NCI-H526 (cell line): ENCODE data around the gene R3HDM2.
"Not testable (repeated sequence)": the region's sequence is repeated elsewhere in the genome, so short reads cannot be mapped to it uniquely, and the experiment has no call there.

Source experiments
- DNase-seq, 2 experiments: peaks; one replicate each; lab custom pipeline; 2025; lab: John Stamatoyannopoulos, UW

R3HDM2 gene

DNA sequence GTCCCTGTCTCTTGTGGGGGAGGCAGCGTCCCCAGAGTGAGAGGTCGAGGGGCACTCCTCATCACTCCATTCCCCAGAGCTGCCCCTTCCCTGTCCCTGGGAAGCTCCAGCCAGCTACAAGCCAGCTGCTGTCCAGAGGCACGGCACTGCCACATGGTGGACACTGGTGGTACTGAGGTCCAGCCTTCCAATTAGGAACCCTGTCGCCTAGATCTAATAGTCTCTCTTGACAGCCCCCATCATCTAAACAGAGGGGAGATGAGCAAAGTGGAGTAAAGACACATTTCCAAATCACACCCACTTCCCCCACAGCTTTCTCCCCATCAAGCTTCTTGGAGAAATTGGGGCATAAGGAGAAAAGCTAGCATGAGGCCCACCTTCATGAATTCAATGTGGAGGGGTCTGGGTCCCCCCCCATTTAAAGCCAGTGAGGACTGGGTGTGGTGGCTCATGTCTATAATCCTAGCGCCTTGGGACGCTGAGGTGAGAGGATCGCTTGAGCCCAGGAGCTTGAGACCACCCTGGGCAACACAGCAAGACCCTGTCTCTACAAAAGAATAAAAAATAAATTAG lies 22.2 kb upstream of the R3HDM2 start:
- peak; percentile 27 to 82 for DNase-seq

DNA sequence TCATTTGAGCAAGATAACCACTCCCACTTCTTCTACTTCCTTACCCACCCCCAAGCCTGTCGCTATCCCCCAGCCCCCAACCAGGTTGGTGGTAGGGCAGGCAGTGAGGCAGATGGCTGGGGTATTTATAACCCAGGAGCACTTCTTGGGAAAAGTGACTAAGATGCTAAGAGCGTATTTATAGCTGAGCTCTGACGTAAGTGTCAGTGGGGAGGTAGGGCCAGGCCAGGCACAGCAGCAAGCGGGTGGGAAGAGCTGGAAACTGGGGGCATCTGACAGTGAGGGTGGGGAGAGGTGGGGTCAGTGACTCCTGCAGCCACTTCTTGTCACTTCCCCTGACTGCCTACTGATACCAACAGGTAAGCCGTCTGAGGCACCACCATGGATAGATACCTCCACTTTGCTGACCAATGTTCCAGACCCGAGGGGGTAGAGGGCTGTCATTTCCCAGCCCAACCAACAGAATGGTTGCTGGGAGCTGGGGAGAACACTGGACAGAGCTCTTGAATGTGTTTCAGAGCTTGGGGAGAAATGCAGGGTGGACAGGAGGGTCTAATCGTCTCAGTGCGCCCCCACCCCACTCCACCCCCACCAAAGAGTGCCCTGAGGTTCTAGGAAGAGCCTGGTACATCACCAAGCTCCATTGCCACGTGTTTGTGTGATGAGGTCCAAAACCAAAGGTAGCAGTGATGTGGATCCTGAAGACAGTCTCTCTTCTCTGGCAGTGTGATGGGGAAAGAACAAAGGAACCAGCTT lies 21.5 kb upstream of the R3HDM2 start:
- no peak for DNase-seq

DNA sequence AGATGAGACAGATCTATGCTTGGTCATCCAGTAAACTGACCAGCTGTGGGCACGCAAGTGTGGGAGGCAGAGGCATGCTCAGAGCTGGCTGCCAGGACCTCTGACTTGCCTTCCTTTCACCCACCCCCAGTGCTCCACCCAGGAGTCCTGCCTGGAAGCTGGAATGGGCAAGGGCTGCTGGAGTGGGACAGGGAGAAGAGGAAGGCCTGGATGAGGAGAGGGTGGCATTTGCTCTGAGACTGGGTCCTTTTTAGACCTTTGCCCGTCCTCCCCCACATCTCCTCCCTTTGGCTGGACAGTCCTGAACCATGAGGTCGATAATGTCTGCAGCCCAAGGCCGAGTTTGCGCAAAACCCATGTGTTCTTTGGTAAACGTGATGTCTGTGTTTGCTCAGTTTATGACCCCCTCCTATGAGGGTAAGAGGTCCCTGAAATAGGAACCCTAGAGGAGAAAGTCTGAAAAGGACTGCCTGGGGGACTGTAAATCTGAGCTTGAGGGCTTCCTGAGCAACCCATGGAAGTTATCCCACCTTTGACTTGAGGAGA lies 20.5 kb upstream of the R3HDM2 start:
- no peak for DNase-seq

- DNase-seq = no peak
Measured at GRCh38 chr12:57450057-57450456, 19.2 kb upstream of the R3HDM2 start.

DNA sequence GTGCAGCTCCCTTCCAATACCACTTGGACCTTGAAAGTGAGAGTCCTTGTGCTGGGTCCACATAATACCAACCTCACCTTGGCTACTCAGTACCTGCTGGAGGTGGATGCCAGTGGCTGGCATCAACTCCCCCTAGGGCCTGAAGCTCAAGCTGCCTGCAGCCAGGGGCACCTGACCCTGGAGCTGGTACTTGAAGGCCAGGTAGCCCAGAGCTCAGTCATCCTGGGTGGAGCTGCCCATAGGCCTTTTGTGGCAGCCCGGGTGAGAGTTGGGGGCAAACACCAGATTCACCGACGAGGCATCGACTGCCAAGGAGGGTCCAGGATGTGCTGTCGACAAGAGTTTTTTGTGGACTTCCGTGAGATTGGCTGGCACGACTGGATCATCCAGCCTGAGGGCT lies 18.5 kb upstream of the R3HDM2 start:
- DNase-seq = no peak

DNA sequence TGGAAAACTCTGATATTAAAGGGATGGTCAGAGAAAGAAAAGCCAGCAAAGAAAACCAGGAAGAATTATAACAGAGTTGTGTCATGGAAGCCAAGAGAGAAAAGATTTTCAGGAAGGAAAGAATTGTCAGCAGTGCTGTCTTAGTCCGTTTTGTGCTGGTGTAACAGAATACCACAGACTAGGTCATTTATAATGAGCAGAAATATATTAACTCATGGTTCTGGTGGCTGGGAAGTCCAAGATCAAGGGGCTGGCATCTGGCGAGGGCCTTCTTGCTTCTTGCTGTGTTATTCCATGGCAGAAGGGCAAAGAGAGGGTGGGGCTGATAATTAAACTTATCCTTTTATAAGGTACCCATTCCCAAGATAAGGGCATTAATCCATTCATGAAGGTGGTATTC lies 17.8 kb upstream of the R3HDM2 start:
- no peak for DNase-seq

DNA sequence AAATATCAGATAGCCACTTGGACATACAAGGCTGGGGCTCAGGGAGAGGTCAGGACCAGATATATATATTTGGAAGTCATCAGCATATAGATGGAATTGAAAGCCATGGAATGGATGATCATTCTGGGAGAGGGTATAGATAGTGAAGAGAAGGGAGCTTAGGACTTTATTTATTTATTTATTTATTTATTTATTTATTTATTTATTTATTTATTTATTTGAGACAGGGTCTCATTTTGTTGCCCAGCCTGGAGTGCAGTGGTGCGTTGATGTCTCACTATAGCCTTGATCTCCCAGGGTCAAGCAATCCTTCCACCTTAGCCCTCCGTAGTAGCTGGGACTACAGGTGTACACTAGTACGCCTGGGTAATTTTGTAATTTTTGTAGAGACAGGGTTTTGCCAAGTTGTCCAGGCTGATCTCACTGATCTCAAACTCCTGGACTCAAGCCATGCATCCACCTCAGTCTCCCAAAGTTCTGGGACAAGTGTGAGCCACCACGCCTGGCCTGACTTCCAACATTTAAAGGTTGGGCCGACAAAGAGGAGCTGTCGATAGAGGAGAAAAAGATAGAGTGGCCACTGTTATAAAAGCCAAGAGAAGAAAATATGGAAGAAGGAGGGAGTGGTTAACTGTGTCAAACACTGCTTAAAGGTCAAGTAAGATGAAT lies 15.6 kb upstream of the R3HDM2 start:
- DNase-seq = no peak

DNA sequence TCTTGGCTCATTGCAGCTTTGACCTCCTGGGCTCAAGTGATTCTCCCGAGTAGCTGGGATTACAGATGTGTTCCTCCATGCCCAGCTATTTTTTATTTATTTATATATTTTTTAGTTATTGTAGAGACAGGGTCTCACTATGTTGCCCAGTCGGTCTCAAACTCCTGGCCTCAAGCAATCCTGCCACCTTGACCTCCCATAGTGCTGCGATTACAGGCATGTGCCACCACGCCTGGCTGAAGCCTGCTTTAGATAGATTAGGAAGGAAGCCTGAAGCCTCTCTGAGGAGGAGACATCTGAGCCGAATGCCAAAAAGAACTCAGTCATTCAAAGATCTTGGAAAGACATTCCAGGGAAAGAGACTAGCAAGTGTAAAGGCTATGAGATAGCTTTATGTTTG lies 13.9 kb upstream of the R3HDM2 start:
- DNase-seq = no peak

- DNase-seq = not testable (repeated sequence)
Measured at GRCh38 chr12:57444337-57444736, 13.5 kb upstream of the R3HDM2 start.

- DNase-seq = no peak
Measured at GRCh38 chr12:57441846-57442427, 11.1 kb upstream of the R3HDM2 start.

GRCh38 chr12:57441393-57441792 lies 10.6 kb upstream of the R3HDM2 start:
- DNase-seq = not testable (repeated sequence)

- no peak for DNase-seq
Measured at GRCh38 chr12:57439762-57440266, 9.0 kb upstream of the R3HDM2 start.

GRCh38 chr12:57438400-57438799 lies 7.6 kb upstream of the R3HDM2 start:
- DNase-seq = no peak

DNA sequence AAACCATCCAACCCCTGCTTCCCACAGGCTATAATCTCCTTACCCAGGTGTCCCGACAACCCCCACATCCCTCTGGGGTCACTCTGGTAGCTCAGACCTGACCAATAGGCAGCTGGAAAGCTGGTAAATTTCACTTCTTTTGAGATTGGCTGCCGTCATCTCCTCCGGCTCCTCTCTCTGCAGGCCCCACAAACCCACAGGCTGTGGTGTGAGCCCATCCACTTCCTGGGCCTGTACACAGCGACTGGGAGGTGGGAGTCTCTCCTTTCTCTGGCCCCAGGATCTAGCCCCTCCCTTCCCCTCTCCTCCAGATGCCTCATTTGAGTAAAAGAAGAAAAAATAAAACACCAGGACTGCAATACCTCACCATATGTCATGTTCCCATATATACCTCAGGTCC lies 4.5 kb upstream of the R3HDM2 start:
- DNase-seq = no peak

- DNase-seq = no peak
Measured at GRCh38 chr12:57434517-57435223, 3.8 kb upstream of the R3HDM2 start, which contains the start of gene INHBC. Gene INHBC, plus strand, starts transcription at chr12:57434784. Its CDS starts 103 bp downstream, at chr12:57434887.

- no peak for DNase-seq
Measured at GRCh38 chr12:57433370-57433769, 2.5 kb upstream of the R3HDM2 start.

GRCh38 chr12:57431654-57432188 lies 878 bp upstream of the R3HDM2 start:
- no peak for DNase-seq

- no peak for DNase-seq
Measured at GRCh38 chr12:57430112-57430930, 522 bp downstream of the R3HDM2 start.

DNA sequence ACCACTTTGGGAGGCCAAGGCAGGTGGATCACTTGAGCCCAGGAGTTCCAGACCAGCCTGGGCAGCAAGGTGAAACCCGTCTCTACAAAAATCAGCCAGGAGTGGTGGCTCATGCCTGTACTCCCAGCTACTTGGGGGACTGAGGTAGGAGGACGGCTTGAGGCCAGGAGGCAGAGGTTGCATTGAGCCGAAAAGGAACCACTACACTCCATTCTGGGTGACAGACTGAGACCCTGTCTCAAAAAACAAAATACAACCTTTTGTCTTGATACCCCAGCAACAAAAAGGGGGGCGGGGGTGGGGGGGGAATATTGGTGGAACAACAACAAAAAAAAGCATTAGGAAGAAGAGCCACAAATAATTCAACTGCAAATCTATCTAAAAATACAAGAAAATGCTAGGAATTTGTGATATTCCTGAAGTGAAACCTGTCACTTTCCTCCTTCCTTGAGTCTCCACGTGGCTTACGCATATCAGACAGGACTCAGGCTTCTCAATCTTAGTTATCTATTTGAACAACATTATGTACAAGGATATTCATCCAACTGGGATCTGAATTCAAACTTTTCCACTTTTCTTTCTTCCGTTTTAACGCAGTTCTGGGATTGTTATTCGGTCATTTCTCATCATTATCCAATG lies 1.3 kb downstream of the R3HDM2 start:
- no peak for DNase-seq

- no peak for DNase-seq
Measured at GRCh38 chr12:57428965-57429364, 1.9 kb downstream of the R3HDM2 start.
